GM19328 (cell line): ENCODE results near the gene SLC4A1.
"Not testable (repeated sequence)": the region's sequence is repeated elsewhere in the genome, so short reads cannot be mapped to it uniquely, and the experiment has no call there.

Source experiments
- ATAC-seq: cut with Tn5 transposase; IDR thresholded peaks from one replicate; pipeline ENCODE4 v1.9.1; 2021; ENCODE audit warnings: mild to moderate bottlenecking, moderate library complexity; ENCODE audit not compliant: unreplicated experiment

Gene SLC4A1

GRCh38 chr17:44257815-44258760 is 9.8 kb downstream of the SLC4A1 start:
- no peak for ATAC-seq

DNA sequence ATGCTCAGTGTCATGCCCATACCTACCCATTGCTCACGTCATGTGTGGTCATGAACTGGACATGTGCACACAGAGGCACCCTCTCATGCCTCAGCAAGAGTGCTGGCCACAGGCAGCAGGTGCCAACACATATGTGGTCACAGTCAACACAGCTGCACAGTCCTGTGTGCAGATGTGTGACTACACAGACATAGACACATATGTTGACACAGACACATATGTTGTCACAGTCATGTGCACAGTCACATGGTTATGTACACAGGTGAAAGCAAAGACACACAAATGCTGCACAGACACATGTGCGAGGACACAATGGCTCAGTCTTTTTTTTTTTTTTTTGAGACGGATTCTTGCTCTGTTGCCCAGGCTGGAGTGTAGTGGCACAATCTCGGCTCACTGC is 11.3 kb downstream of the SLC4A1 start:
- no peak for ATAC-seq

GRCh38 chr17:44255915-44256314 is 12.0 kb downstream of the SLC4A1 start:
- ATAC-seq: no peak

GRCh38 chr17:44254361-44255095 is 13.4 kb downstream of the SLC4A1 start:
- ATAC-seq: no peak

DNA sequence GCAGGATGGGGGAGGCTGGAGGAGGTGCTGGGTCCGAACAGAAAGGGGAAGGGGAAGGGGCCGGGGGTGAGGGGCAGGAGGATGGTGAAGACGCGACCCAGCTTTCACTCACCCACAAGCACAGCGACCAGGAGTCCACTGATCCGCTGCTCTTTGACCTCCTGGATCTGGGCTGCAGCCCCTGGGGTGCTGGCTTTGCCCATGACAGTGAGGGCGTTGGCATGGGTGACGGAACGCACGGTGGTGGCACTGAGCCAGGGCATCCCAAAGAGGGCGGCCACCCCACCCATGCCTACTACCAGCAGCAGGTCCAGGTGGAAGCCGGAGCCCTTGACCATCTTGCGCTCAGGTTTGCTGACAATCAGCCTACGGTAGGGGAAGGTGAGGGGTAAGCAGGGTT is 14.9 kb downstream of the SLC4A1 start:
- ATAC-seq: no peak

DNA sequence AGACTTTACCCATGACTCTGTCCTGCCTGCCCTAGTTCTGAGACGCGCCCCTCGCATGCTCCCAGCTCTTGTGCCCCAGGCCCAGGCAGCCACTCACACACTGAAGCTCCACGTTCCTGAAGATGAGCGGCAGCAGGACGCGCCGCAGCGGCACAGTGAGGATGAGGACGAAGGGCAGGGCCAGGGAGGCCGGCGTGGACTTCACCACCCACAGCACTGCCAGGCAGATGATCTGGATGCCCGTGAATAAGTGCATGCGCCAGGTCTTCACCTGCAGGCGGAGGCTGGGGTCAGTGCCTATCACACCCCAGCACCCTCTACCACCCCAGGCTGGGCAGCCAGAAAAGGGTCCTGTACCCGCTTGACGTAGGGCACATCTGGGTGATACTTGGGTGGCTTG is 16.9 kb downstream of the SLC4A1 start:
- no peak for ATAC-seq

- ATAC-seq: no peak
Observed at GRCh38 chr17:44249501-44250246, 18.3 kb downstream of the SLC4A1 start.

DNA sequence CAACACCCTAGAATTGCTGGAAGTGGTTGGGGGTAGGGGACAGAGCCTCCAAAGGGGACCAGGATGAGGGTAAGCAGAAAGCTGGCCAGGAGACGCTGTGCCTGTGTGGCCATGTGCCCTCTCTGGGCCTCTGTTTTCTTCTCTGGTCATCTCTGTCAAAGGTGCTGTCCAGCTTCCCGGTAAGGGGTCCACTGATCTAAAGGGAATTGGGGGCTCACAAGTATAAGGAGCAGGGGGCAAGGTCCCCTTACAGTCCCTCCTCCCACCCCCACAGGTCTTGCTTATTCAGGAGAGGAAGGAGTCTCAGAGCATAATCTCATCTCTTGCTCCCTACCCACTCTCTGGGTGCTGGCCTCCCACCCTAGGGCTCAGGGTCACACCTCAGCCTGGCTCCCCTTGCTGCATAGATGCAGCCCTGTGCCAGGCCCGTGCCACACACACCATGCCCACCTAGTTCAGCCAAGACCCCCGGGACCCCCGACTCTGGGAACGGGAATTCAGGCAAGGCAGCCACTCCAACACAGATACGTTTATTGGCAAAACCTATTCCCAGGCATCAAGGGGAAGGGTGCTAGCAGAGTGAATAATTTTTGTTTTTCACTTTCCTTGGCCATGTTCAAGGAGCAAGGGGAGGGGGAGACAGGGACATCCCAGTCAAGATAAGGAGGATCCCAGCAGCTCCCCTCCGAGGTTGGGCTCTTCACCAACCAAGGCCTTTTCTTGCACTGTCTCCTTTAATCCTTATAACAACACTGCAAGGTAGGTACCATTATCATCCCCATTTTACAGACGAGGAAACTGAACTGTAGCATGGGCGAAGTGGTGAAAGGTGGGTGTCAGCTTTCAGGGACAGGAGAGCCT is 19.8 kb downstream of the SLC4A1 start:
- ATAC-seq: no peak

DNA sequence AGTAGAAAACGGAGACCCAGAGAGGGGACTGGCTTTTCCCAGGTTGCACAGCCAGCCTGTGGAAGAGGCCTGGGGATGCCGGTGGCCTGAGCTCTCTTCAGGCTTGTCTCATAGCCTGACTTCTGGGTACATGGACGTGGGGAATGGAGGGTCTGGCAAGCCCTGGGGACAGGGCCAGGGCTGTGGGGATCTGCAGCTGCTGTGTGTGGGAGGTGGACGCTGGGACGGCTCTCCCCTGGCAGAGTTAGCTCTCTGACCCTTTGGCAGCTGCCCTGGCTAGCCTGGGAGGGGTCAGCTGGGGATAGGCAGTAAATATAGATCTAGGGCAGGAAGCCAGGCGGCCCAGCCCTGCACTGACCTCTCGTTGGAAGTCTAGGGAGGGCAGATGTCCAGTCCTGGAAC is 20.5 kb downstream of the SLC4A1 start:
- no peak for ATAC-seq

GRCh38 chr17:44241106-44241624 is 26.8 kb downstream of the SLC4A1 start:
- no peak for ATAC-seq

DNA sequence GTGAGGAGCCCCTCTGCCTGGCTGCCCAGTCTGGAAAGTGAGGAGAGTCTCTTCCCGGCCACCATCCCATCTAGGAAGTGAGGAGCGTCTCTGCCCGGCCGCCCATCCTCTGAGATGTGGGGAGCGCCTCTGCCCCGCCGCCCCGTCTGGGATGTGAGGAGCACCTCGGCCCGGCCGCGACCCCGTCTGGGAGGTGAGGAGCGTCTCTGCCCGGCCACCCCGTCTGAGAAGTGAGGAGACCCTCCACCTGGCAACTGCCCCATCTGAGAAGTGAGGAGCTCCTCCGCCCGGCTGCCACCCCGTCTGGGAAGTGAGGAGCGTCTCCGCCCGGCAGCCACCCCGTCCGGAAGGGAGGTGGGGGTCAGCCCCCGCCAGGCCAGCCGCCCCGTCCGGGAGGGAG is 30.0 kb downstream of the SLC4A1 start:
- not testable (repeated sequence) for ATAC-seq

- no peak for ATAC-seq
Observed at GRCh38 chr17:44236444-44236991, 31.4 kb downstream of the SLC4A1 start.

- no peak for ATAC-seq
Observed at GRCh38 chr17:44235583-44235936, 32.4 kb downstream of the SLC4A1 start.

- no peak for ATAC-seq
Observed at GRCh38 chr17:44233582-44233981, 34.4 kb downstream of the SLC4A1 start.

DNA sequence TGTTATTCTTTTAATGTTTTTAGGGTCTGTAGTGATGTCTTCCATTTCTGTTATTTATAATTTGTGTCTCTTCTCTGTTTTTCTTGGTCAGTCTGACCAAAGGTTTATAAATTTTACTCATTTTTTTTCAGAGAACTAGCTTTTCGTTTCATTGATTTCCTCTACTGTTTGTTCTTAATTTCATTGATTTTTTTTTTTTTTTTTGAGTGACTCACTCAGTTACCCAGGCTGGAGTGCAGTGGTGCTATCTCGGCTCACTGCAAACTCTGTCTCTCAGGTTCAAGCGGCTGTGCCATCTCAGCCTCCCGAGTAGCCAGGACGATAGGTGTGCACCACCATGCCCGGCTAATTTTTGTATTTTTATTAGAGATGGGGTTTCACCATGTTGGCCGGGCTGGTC is 35.9 kb downstream of the SLC4A1 start:
- ATAC-seq: no peak

- ATAC-seq: no peak
Observed at GRCh38 chr17:44230140-44230539, 37.8 kb downstream of the SLC4A1 start.

- no peak for ATAC-seq
Observed at GRCh38 chr17:44229090-44229489, 38.8 kb downstream of the SLC4A1 start.

DNA sequence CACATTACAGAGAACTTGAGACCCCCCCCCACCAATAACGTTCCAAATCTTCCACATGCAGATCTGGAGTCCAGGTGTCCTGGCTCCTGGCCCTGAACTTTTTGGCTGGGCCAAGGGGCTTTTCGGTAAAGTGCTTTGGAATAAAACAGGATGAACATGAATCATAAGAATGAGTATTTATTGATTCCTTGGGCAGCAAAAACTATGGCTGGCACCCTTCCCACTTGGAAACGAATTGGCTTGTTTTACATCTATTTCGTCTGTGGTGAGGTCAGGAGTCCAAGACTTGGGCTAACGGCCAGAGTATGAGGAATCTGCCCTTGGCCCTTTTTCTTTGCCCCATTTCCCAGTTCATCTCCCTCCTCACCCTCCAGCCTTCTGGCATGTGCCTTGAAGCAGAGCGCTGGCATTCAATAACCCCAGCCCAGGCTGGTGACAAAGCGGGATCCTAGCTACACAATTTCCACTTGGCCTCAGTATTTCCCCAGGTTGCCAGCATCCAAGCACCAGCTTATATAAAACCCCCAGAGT is 44.3 kb downstream of the SLC4A1 start:
- ATAC-seq: no peak

DNA sequence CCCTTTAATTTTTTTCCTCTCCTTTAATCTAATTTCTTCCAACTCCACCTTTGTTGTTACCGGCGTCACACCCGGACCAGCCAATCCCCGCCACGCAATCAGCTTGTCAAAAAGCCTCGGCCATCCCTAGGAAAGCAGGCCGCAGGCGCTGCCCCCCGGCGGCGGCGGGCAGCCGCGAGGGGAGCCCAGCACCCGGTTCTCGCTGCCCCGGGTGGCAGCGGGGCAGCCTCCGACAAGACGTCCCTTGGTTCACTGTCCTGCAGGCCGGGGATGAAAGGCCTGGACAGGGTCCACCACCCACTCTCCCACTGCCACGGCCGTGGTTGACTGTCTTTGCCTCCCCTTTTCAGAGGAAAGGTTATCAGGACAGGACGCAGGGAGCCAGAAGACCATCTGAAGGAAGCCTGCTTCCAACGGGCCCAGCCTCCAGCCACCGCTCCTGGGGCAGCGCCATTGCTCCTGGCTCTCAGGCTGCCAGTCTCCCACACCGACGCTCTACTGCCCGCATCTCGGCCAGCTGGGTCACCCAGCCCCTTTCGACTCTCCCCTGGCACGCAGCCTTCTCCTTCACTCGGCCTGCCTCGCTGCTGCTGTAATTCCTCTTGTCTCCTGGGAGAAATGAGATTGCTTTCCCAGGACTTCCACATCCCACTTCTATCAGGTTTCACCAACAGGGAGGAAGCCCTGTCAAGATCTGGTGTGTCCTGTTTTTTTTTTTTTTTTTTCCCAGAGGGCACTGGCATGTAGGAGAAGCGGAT is 45.6 kb downstream of the SLC4A1 start:
- ATAC-seq: no peak
